ENCODE measurements around the gene KIAA0319L.
"Not testable (repeated sequence)": the region's sequence is repeated elsewhere in the genome, so short reads cannot be mapped to it uniquely, and the experiment has no call there.

The KIAA0319L gene

GRCh38 chr1:35475856-35476674 lies 81.1 kb downstream of the KIAA0319L start:
- no peak overlapping the region for H2BK120ac ChIP-seq (ENCODE audit: low read depth, low read length)
- no peak overlapping the region for H2AK5ac ChIP-seq (ENCODE audit: low read length, severe bottlenecking)
- H3K9ac ChIP-seq (ENCODE audit: low read length): no peak overlapping the region
- no peak overlapping the region for H3K4ac ChIP-seq (ENCODE audit: low read depth in 1 of 2, low read length in 2 of 2)
- H3K79me1 ChIP-seq (replicated peaks; ENCODE audit: low read length, poor library complexity, severe bottlenecking): peaks cover 7% of the 10 kb centered on the region
- peaks cover 6 to 50% of the 10 kb centered on the region in 2 experiments for H3K36me3 ChIP-seq (ENCODE audit: control insufficient read depth in 1 of 2, insufficient read depth in 2 of 2, low read depth in 1 of 2, low read length in 2 of 2)
- no peaks in the 10 kb centered on the region for H3K9me3 ChIP-seq (ENCODE audit: control insufficient read depth, low read length)
- H4K91ac ChIP-seq (ENCODE audit: low read length): no peak overlapping the region
- DNase-seq: no peak
- no peak overlapping the region for H3K4me3 ChIP-seq (ENCODE audit: insufficient read depth in 1 of 2, low read depth in 1 of 2, low read length in 2 of 2)
- no peak overlapping the region for H3K4me2 ChIP-seq (ENCODE audit: low read length, poor library complexity, severe bottlenecking)
- no peak overlapping the region for H2AFZ ChIP-seq (ENCODE audit: low read depth, low read length)
- H2BK5ac ChIP-seq (ENCODE audit: low read depth, low read length, poor library complexity, severe bottlenecking): no peak overlapping the region
- H3K27ac ChIP-seq (ENCODE audit: low read length, poor library complexity, severe bottlenecking): no peak overlapping the region
- H2BK12ac ChIP-seq (ENCODE audit: low read length in 2 of 2): no peak overlapping the region
- H4K8ac ChIP-seq (ENCODE audit: low read length): no peak overlapping the region
- H3K23ac ChIP-seq (ENCODE audit: low read length in 2 of 2): no peak overlapping the region
- no peak overlapping the region for H2BK15ac ChIP-seq (ENCODE audit: low read depth, poor library complexity, severe bottlenecking)
- no peaks in the 10 kb centered on the region for H3K4me1 ChIP-seq (ENCODE audit: control insufficient read depth, insufficient read depth, low read depth, low read length)
- H3K14ac ChIP-seq (ENCODE audit: low read length in 2 of 2): no peak overlapping the region
- no peak overlapping the region for H3K18ac ChIP-seq (ENCODE audit: low read depth in 1 of 2, low read length in 2 of 2)
- 93% methylated on average over 6 of the region's 6 CpGs for WGBS
- H3K27me3 ChIP-seq (ENCODE audit: control insufficient read depth in 1 of 2, insufficient read depth in 1 of 2, low read length in 2 of 2): no peaks in the 10 kb centered on the region

DNA sequence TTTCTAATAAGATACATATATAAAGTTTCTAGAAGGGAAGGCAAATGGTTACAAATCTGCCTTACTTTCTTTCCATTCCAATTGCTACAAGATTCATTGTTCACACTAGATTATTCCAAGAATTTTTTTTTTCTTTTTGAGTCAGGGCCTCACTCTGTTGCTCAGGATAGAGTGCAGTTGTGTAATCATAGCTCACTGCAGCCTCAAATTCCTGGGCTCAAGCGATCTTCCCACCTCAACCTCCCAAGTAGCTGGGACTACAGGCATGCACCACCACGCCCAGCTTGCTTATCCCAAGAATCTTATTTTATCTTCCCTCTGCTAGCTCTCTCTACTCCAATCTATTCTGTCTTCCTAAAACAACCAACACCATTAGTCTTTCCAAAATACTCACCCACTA lies 81.8 kb downstream of the KIAA0319L start:
- H2AK5ac ChIP-seq (ENCODE audit: low read length, severe bottlenecking): no peak overlapping the region
- no peak overlapping the region for H2BK120ac ChIP-seq (ENCODE audit: low read depth, low read length)
- H3K18ac ChIP-seq (ENCODE audit: low read depth in 1 of 2, low read length in 2 of 2): no peak overlapping the region
- H3K9me3 ChIP-seq (ENCODE audit: control insufficient read depth, low read length): no peaks in the 10 kb centered on the region
- no peak overlapping the region for H2BK15ac ChIP-seq (ENCODE audit: low read depth, poor library complexity, severe bottlenecking)
- 93% methylated on average over 2 of the region's 2 CpGs for WGBS
- H2BK12ac ChIP-seq (ENCODE audit: low read length in 2 of 2): no peak overlapping the region
- H3K27ac ChIP-seq (ENCODE audit: low read length, poor library complexity, severe bottlenecking): no peak overlapping the region
- H3K27me3 ChIP-seq (ENCODE audit: control insufficient read depth in 1 of 2, insufficient read depth in 1 of 2, low read length in 2 of 2): no peaks in the 10 kb centered on the region
- no peak overlapping the region for H3K14ac ChIP-seq (ENCODE audit: low read length in 2 of 2)
- no peak overlapping the region for H2BK5ac ChIP-seq (ENCODE audit: low read depth, low read length, poor library complexity, severe bottlenecking)
- H3K4me3 ChIP-seq (ENCODE audit: insufficient read depth in 1 of 2, low read depth in 1 of 2, low read length in 2 of 2): no peak overlapping the region
- H4K91ac ChIP-seq (ENCODE audit: low read length): no peak overlapping the region
- H3K4me1 ChIP-seq (ENCODE audit: control insufficient read depth, insufficient read depth, low read depth, low read length): no peaks in the 10 kb centered on the region
- DNase-seq: no peak
- H3K4ac ChIP-seq (ENCODE audit: low read depth in 1 of 2, low read length in 2 of 2): no peak overlapping the region
- H3K79me1 ChIP-seq (replicated peaks; ENCODE audit: low read length, poor library complexity, severe bottlenecking): peaks cover 7% of the 10 kb centered on the region
- no peak overlapping the region for H3K23ac ChIP-seq (ENCODE audit: low read length in 2 of 2)
- no peak overlapping the region for H4K8ac ChIP-seq (ENCODE audit: low read length)
- H3K4me2 ChIP-seq (ENCODE audit: low read length, poor library complexity, severe bottlenecking): no peak overlapping the region
- H3K36me3 ChIP-seq (ENCODE audit: control insufficient read depth in 1 of 2, insufficient read depth in 2 of 2, low read depth in 1 of 2, low read length in 2 of 2): peaks cover 6 to 57% of the 10 kb centered on the region in 2 experiments
- H3K9ac ChIP-seq (ENCODE audit: low read length): no peak overlapping the region
- H2AFZ ChIP-seq (ENCODE audit: low read depth, low read length): no peak overlapping the region

DNA sequence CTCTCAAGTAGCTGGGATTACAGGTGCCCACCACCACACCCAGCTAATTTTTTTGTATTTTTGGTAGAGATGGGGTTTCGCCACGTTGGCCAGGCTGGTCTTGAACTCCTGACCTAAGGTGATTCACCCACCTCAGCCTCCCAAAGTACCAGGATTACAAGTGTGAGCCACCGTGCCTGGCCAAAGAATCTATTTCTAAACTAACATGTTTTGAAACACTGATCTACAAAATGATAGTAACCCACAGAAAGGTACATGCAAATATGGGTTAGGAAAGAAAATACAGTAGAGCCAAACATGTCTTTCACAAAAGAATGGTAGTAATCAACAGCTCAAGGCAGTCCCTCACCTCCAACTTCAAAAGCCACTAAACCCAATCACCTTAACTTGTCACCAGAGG lies 84.0 kb downstream of the KIAA0319L start:
- 100% methylated on average over 2 of the region's 3 CpGs for WGBS
- not testable (repeated sequence) for H3K27me3 ChIP-seq (ENCODE audit: control insufficient read depth in 1 of 2, insufficient read depth in 1 of 2, low read length in 2 of 2); H3K14ac ChIP-seq (ENCODE audit: low read length in 2 of 2); H2BK12ac ChIP-seq (ENCODE audit: low read length in 2 of 2); H3K23ac ChIP-seq (ENCODE audit: low read length in 2 of 2); DNase-seq; H3K79me1 ChIP-seq (replicated peaks; ENCODE audit: low read length, poor library complexity, severe bottlenecking); H2BK120ac ChIP-seq (ENCODE audit: low read depth, low read length); H3K4me2 ChIP-seq (ENCODE audit: low read length, poor library complexity, severe bottlenecking); H3K4me3 ChIP-seq (ENCODE audit: insufficient read depth in 1 of 2, low read depth in 1 of 2, low read length in 2 of 2); H4K91ac ChIP-seq (ENCODE audit: low read length); H3K9me3 ChIP-seq (ENCODE audit: control insufficient read depth, low read length); H3K4ac ChIP-seq (ENCODE audit: low read depth in 1 of 2, low read length in 2 of 2); H3K18ac ChIP-seq (ENCODE audit: low read depth in 1 of 2, low read length in 2 of 2); H2BK15ac ChIP-seq (ENCODE audit: low read depth, poor library complexity, severe bottlenecking); H2BK5ac ChIP-seq (ENCODE audit: low read depth, low read length, poor library complexity, severe bottlenecking); H3K27ac ChIP-seq (ENCODE audit: low read length, poor library complexity, severe bottlenecking); H2AK5ac ChIP-seq (ENCODE audit: low read length, severe bottlenecking); H2AFZ ChIP-seq (ENCODE audit: low read depth, low read length); H4K8ac ChIP-seq (ENCODE audit: low read length); H3K4me1 ChIP-seq (ENCODE audit: control insufficient read depth, insufficient read depth, low read depth, low read length); H3K9ac ChIP-seq (ENCODE audit: low read length)
- peaks cover 9 to 68% of the 10 kb centered on the region in 2 experiments for H3K36me3 ChIP-seq (ENCODE audit: control insufficient read depth in 1 of 2, insufficient read depth in 2 of 2, low read depth in 1 of 2, low read length in 2 of 2)

GRCh38 chr1:35470977-35471613 lies 86.1 kb downstream of the KIAA0319L start:
- Histone ChIP-seq H2BK15ac (ENCODE audit: low read depth, poor library complexity, severe bottlenecking) (no peak overlapping the region), H4K91ac (ENCODE audit: low read length) (no peak overlapping the region), H3K18ac (ENCODE audit: low read depth in 1 of 2, low read length in 2 of 2) (no peak overlapping the region), H3K36me3 (ENCODE audit: control insufficient read depth in 1 of 2, insufficient read depth in 2 of 2, low read depth in 1 of 2, low read length in 2 of 2) (peaks cover 11 to 63% of the 10 kb centered on the region in 2 experiments), H3K4me3 (ENCODE audit: insufficient read depth in 1 of 2, low read depth in 1 of 2, low read length in 2 of 2) (no peak overlapping the region), H3K14ac (ENCODE audit: low read length in 2 of 2) (no peak overlapping the region), H3K23ac (ENCODE audit: low read length in 2 of 2) (no peak overlapping the region), H2BK5ac (ENCODE audit: low read depth, low read length, poor library complexity, severe bottlenecking) (no peak overlapping the region), H2BK120ac (ENCODE audit: low read depth, low read length) (no peak overlapping the region), H3K9me3 (ENCODE audit: control insufficient read depth, low read length) (no peaks in the 10 kb centered on the region), H3K4me2 (ENCODE audit: low read length, poor library complexity, severe bottlenecking) (no peak overlapping the region), H3K4ac (ENCODE audit: low read depth in 1 of 2, low read length in 2 of 2) (no peak overlapping the region), H3K27ac (ENCODE audit: low read length, poor library complexity, severe bottlenecking) (no peak overlapping the region), H2AK5ac (ENCODE audit: low read length, severe bottlenecking) (no peak overlapping the region), H3K4me1 (ENCODE audit: control insufficient read depth, insufficient read depth, low read depth, low read length) (no peaks in the 10 kb centered on the region), H4K8ac (ENCODE audit: low read length) (no peak overlapping the region), H3K27me3 (ENCODE audit: control insufficient read depth in 1 of 2, insufficient read depth in 1 of 2, low read length in 2 of 2) (no peaks in the 10 kb centered on the region), H2BK12ac (ENCODE audit: low read length in 2 of 2) (no peak overlapping the region), H2AFZ (ENCODE audit: low read depth, low read length) (no peak overlapping the region), H3K79me1 (replicated peaks; ENCODE audit: low read length, poor library complexity, severe bottlenecking) (peaks cover 4% of the 10 kb centered on the region), H3K9ac (ENCODE audit: low read length) (no peak overlapping the region)
- WGBS: 85% methylated on average over 4 of the region's 4 CpGs
- no peak for DNase-seq

Measured in mesenchymal stem cell (in vitro differentiated cells and primary cell).